Ascending aorta (tissue), 2 donors: ENCODE measurements around the gene NUTM2D. TPM values are rescaled to one million over a fixed set of nuclear protein-coding genes. Genes with fewer than 3 reads are reported as not detected.
"Not testable (repeated sequence)": the region's sequence is repeated elsewhere in the genome, so short reads cannot be mapped to it uniquely, and the experiment has no call there.

Experiments
- DNase-seq, 2 donors: peaks; one replicate each; pipeline ENCODE4 v3.0.0-alpha.2; 2019; ENCODE audit warnings: low spot score in 2 of 2
- H3K27ac ChIP-seq, 2 donors: fragments of 200-600 bp; sonication (generic); one replicate each; pipeline ENCODE4 v1.5.1; 2016 to 2017; ENCODE audit warnings: mild to moderate bottlenecking in 1 of 2
- H3K27me3 ChIP-seq: fragments of 200-600 bp; sonication (generic); one replicate; pipeline ENCODE4 v1.5.1; 2017
- H3K36me3 ChIP-seq, 2 donors: fragments of 200-600 bp; sonication (generic); one replicate each; pipeline ENCODE4 v1.5.1; 2016
- H3K4me1 ChIP-seq, 2 donors: fragments of 200-600 bp; sonication (generic); one replicate each; pipeline ENCODE4 v1.5.1; 2016 to 2017; ENCODE audit warnings: mild to moderate bottlenecking in 1 of 2
- H3K4me3 ChIP-seq, 2 donors: fragments of 200-600 bp; sonication (generic); one replicate each; pipeline ENCODE4 v1.5.1; 2016 to 2017; ENCODE audit warnings: mild to moderate bottlenecking in 1 of 2
- H3K9me3 ChIP-seq, 2 donors: fragments of 200-600 bp; sonication (generic); one replicate each; pipeline ENCODE4 v1.5.1; 2016
- intact Hi-C: fragments of 100-400 bp; cut with DNase I; formaldehyde crosslinking; loops from one replicate; pipeline ENCODE4 v1.15.1; 2023
- total RNA-seq: library from RNA; depleted of rRNA; stranded (reverse); fragments of >200 nt; gene quantifications from one replicate; pipeline ENCODE4 v1.1.0, GENCODE V29; 2016

The NUTM2D gene
- total RNA-seq, 1 donor from 2014 or later: 10.9 TPM

- H3K36me3 ChIP-seq, H3K4me3 ChIP-seq, intact Hi-C loops, H3K27me3 ChIP-seq, H3K9me3 ChIP-seq, H3K4me1 ChIP-seq, DNase-seq, H3K27ac ChIP-seq: not testable (repeated sequence)
Measured at GRCh38 chr10:87396206-87396605, 38.7 kb downstream of the NUTM2D start.

DNA sequence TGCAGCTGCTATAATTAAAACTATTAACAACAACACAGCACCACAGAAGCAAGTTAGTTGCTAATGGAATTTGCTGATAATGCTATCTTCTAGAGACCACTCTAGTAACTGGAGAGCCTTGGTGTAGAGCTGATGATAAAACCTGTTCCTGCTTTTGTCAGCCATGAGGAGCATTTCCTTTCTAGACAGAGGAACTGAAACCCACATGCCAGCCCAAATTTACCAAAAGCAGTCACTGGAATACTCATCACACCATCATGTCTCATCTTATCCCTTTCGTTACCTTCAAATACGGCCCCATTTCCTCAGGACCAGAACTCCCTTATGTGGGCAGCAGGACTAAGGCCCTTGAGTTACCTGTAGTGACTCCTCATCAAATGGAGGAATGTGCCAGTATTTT lies 40.9 kb downstream of the NUTM2D start:
- H3K4me1 ChIP-seq, DNase-seq, H3K27me3 ChIP-seq, H3K9me3 ChIP-seq, intact Hi-C loops, H3K36me3 ChIP-seq, H3K27ac ChIP-seq, H3K4me3 ChIP-seq: not testable (repeated sequence)

DNA sequence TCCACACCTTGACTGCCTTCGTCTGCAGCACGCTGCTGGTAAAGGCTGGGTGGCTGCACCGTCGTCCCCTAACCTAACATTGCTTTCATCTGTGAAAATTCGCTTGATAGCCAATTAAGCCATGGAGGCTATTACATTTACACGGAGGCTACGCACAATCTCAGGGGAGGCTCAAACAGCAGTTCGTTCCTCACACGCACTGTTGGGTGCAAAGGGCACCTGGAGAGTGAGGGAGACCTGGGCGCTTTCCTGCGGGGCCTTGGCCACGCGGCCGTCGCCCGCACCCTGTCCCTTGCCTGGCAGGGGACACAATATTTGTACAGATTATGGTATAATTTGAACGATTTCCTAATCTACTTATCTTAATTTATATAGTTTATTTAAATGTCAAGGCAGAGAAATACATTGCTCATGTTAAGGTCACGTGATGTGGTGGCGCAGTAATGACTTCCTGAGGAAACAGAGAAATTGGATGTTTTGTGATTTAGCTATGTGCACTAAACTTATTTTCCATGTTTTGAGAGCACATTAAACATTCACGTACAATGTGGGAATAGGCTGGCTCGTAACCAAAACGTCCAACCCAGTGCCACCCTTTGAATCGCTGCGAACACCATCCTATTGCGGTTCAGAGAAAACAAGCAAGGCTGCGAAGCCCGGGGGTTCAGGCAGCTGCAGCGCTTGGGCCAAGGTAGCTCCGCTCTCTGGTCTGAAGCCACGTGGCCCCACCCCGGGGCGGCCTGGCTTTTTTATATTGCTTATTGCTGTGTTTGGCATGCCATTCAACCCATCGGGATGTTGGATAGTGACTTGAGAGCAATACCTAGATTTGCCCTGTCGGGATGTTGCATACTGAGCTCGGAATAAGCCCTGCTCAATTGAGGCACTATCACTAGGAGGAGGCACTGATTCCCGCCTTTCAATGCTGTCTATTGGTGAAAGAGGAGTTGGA lies 50.2 kb downstream of the NUTM2D start:
- DNase-seq, intact Hi-C loops, H3K27me3 ChIP-seq, H3K4me1 ChIP-seq, H3K9me3 ChIP-seq, H3K27ac ChIP-seq, H3K36me3 ChIP-seq, H3K4me3 ChIP-seq: not testable (repeated sequence)

DNA sequence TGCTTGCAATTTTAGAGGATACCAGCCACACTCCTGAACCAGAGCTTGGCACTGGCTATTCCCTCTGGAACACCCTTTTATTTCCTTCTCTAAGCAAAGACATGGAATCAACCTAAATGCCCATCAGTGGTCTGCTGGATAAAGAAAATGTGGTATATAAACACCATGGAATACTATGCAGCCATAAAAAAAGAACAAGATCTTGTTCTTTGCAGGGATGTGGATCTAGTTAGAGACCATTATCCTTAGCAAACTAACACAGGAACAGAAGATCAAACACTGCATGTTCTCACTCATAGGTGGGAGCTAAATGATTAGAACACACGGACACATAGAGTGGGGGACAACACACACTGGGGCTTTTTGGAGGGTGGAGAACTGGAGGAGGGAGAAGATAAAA lies 56.4 kb downstream of the NUTM2D start:
- H3K27ac ChIP-seq, H3K36me3 ChIP-seq, H3K27me3 ChIP-seq, intact Hi-C loops, H3K4me3 ChIP-seq, DNase-seq, H3K9me3 ChIP-seq, H3K4me1 ChIP-seq: not testable (repeated sequence)

Other genes starting within 250 kb of the NUTM2D start
- gene NUTM2A, start 132.3 kb upstream of the NUTM2D start, total RNA-seq: 0.11 TPM
- 14.3 TPM for gene MINPP1, start 147.1 kb downstream of the NUTM2D start, total RNA-seq